ENCODE measurements around the gene NPL. TPM values are rescaled to one million over a fixed set of nuclear protein-coding genes. Genes with fewer than 3 reads are reported as not detected.

NPL gene
- total RNA-seq, 1 experiment from 2014 or later: 2.8 TPM

- DNase-seq (ENCODE audit: low read depth): no peak
Observed at GRCh38 chr1:182867861-182868260, 78.3 kb downstream of the NPL start.

GRCh38 chr1:182869241-182869666 is 79.7 kb downstream of the NPL start:
- DNase-seq (ENCODE audit: low read depth): no peak

GRCh38 chr1:182872881-182873280 is 83.3 kb downstream of the NPL start:
- DNase-seq (ENCODE audit: low read depth): no peak

- DNase-seq (ENCODE audit: low read depth): no peak
Observed at GRCh38 chr1:182875889-182876288, 86.3 kb downstream of the NPL start.

- no peak for DNase-seq (ENCODE audit: low read depth)
Observed at GRCh38 chr1:182877331-182877730, 87.8 kb downstream of the NPL start.

- no peak for DNase-seq (ENCODE audit: low read depth)
Observed at GRCh38 chr1:182877842-182878241, 88.3 kb downstream of the NPL start.

Other genes with a start within 250 kb of the NPL start
- gene RNASEL, start 200.5 kb upstream of the NPL start, total RNA-seq (2014; rRNA removed; shearing (Covaris generic)): 5.6 and 6.5 TPM in 2 replicates
- 0.91 and 1.6 TPM in 2 replicates for gene RGS16, start 185.4 kb upstream of the NPL start, total RNA-seq (2014; rRNA removed; shearing (Covaris generic))
- gene RGS8, start 105.2 kb upstream of the NPL start, total RNA-seq (2014; rRNA removed; shearing (Covaris generic)): not detected in 2 replicates
- 190 and 197 TPM in 2 replicates for gene DHX9, start 49.6 kb downstream of the NPL start, total RNA-seq (2014; rRNA removed; shearing (Covaris generic))
- gene SHCBP1L, start 163.4 kb downstream of the NPL start, total RNA-seq (2014; rRNA removed; shearing (Covaris generic)): not detected in 2 replicates
- gene LAMC1, start 233.6 kb downstream of the NPL start, total RNA-seq (2014; rRNA removed; shearing (Covaris generic)): 106 and 117 TPM in 2 replicates

All from Daoy (cell line).